Tibial nerve (tissue), 4 donors: ENCODE data around the gene BTG2. TPM values are rescaled to one million over a fixed set of nuclear protein-coding genes. Genes with fewer than 3 reads are reported as not detected.

Experiments used
- DNase-seq, 2 donors: peaks; one replicate each; pipeline ENCODE4 v3.0.0-alpha.2; 2019; ENCODE audit warnings: low spot score in 2 of 2
- H3K27ac ChIP-seq, 4 donors: fragments of 200-600 bp; sonication (generic) in 3 of 4; one replicate each; pipeline ENCODE4 v1.5.1; 2017 to 2019; ENCODE audit warnings: mild to moderate bottlenecking in 1 of 4
- H3K27me3 ChIP-seq, 2 donors: fragments of 200-600 bp; sonication (generic) in 1 of 2; one replicate each; pipeline versions ENCODE4 v1.5.1 to v1.6.0; 2017 to 2019
- H3K36me3 ChIP-seq, 3 donors: fragments of 200-600 bp; sonication (generic); one replicate each; pipeline ENCODE4 v1.5.1; 2018 to 2019
- H3K4me1 ChIP-seq, 4 donors: fragments of 200-600 bp; sonication (generic) in 3 of 4; one replicate each; pipeline ENCODE4 v1.5.1; 2017 to 2019
- H3K4me3 ChIP-seq, 4 donors: fragments of 200-600 bp; sonication (generic) in 3 of 4; one replicate each; pipeline ENCODE4 v1.5.1; 2017 to 2019; ENCODE audit warnings: mild to moderate bottlenecking in 1 of 4, moderate library complexity in 1 of 4
- H3K9me3 ChIP-seq, 4 donors: fragments of 200-600 bp; sonication (generic) in 3 of 4; one replicate each; pipeline ENCODE4 v1.5.1; 2017 to 2019
- CTCF ChIP-seq, 5 experiments: fragments of 200-600 bp in 3 of 5; fragments of 450-650 bp in 2 of 5; sonication (generic) in 3 of 5; IDR thresholded peaks; one replicate each; pipeline ENCODE4 v1.5.1; 2016 to 2019; ENCODE audit warnings: antibody characterized with exemption in 5 of 5, mild to moderate bottlenecking in 3 of 5, moderate library complexity in 2 of 5
- EP300 ChIP-seq, 2 donors: sonication (generic); formaldehyde crosslinking; IDR thresholded peaks; one replicate each; pipeline ENCODE4 v1.6.1; 2017; ENCODE audit warnings: antibody characterized with exemption in 2 of 2, mild to moderate bottlenecking in 1 of 2
- POLR2A ChIP-seq, 2 donors: fragments of 450-650 bp; IDR thresholded peaks; one replicate each; pipeline ENCODE4 v1.6.1; 2017; ENCODE audit warnings: antibody characterized with exemption in 2 of 2, mild to moderate bottlenecking in 2 of 2, moderate library complexity in 2 of 2
- WGBS, 2 donors: methylation state at CpG; one replicate each; pipeline ENCODE4 v1.1.5; 2018; 5-methylcytosine and 5-hydroxymethylcytosine counted together
- small RNA-seq: library from RNA; depleted of rRNA; stranded (forward); fragments of <200 nt; gene quantifications from one replicate; pipeline ENCODE3, GENCODE V24; 2016
- total RNA-seq, 4 donors: library from RNA; depleted of rRNA; stranded (reverse); fragments of >200 nt; gene quantifications; one replicate each; pipeline ENCODE4 v1.1.0, GENCODE V29; 2016

Gene BTG2
- total RNA-seq, 4 donors from 2014 or later: 153 to 208 (median 177) TPM

- 2 to 11% methylated on average over 17 of the region's 17 CpGs for WGBS, 2 donors
- H3K9me3 ChIP-seq: no peaks in the 10 kb centered on the region
- TF ChIP-seq EP300 (IDR thresholded peaks at IDR 0.05): peak in 1 of 2 donors; percentile 78
- peak; percentile 22 to 43 for TF ChIP-seq POLR2A (IDR thresholded peaks at IDR 0.05)
- no peak for TF ChIP-seq CTCF (IDR thresholded peaks at IDR 0.05)
- peak; percentile 48 to 72 for DNase-seq
- peak within 1 kb of the TSS in 3 of 4 donors; percentile 14 to 48 (median 27) for H3K4me3 ChIP-seq
- no peaks in the 10 kb centered on the region for H3K36me3 ChIP-seq
- no peaks in the 10 kb centered on the region for H3K27me3 ChIP-seq
- peak within 1 kb of the TSS; percentile 47 to 89 (median 77) for H3K27ac ChIP-seq
- H3K4me1 ChIP-seq: peaks cover 0 to 51% (median 12%) of the 10 kb centered on the region in 4 donors
These were observed 45.8 kb downstream of the BTG2 start, which contains the start of gene FMOD for GRCh38 chr1:203351037-203351625. Gene FMOD (minus strand): TSS chr1:203351122. CDS start chr1:203348270, 2,852 bp downstream.

DNA sequence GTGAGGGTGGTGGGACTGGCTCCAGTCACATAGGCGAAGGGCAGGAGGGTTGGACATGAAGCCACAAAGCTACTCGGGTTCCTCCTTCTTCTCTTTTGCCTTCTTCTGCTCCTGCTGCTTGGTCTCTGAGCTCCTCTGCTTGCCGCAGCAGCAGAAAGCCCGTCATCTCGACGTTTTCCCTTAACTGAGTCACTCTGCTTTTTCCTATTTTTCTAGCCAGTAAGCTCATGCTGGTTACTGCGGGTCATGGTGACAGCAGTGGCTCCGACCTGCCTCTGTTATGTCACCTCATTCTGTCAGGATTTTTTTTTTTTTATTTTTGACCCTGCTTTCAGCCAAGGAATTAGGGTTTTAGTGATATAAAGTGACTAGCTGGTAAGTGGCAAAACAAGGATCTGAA is 48.2 kb downstream of the BTG2 start:
- Histone ChIP-seq H3K27me3 (no peaks in the 10 kb centered on the region), H3K27ac (peak overlapping the region in 1 of 4 donors; percentile 71), H3K4me3 (no peak overlapping the region), H3K36me3 (no peaks in the 10 kb centered on the region), H3K4me1 (peaks cover 0 to 36% (median 12%) of the 10 kb centered on the region in 4 donors), H3K9me3 (no peaks in the 10 kb centered on the region)
- WGBS, 2 donors: 74 to 78% methylated on average over 8 of the region's 8 CpGs
- TF ChIP-seq CTCF (IDR thresholded peaks at IDR 0.05) (no peak), POLR2A (IDR thresholded peaks at IDR 0.05) (no peak), EP300 (IDR thresholded peaks at IDR 0.05) (no peak)
- no peak for DNase-seq

DNA sequence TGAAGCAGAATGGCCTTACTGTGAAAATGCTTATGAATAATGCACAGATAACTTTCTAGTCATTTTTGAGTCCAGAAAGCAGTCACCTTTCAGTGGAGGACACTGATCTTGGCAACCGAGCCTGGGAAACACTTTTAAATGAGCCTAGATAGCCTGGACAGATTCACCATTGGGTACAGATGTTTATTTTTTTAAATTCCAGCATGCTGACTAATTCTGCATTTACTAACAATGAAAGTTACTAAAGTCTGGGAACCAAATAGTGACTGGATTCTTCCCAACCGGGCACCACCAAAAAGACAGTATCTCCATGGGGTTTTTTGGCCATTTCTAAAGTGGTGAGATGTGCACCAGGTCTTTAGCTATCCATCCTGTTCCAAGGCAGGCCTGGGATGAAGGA is 48.9 kb downstream of the BTG2 start:
- no peaks in the 10 kb centered on the region for H3K9me3 ChIP-seq
- H3K27me3 ChIP-seq: no peaks in the 10 kb centered on the region
- peaks cover 0 to 36% (median 11%) of the 10 kb centered on the region in 4 donors for H3K4me1 ChIP-seq
- no peaks in the 10 kb centered on the region for H3K36me3 ChIP-seq
- peak overlapping the region in 2 of 4 donors; percentile 29 to 71 for H3K27ac ChIP-seq
- no peak for DNase-seq
- no peak overlapping the region for H3K4me3 ChIP-seq
- TF ChIP-seq POLR2A (IDR thresholded peaks at IDR 0.05) (no peak), EP300 (IDR thresholded peaks at IDR 0.05) (no peak), CTCF (IDR thresholded peaks at IDR 0.05) (no peak)
- WGBS, 2 donors: 22 to 32% methylated on average over 2 of the region's 2 CpGs

DNA sequence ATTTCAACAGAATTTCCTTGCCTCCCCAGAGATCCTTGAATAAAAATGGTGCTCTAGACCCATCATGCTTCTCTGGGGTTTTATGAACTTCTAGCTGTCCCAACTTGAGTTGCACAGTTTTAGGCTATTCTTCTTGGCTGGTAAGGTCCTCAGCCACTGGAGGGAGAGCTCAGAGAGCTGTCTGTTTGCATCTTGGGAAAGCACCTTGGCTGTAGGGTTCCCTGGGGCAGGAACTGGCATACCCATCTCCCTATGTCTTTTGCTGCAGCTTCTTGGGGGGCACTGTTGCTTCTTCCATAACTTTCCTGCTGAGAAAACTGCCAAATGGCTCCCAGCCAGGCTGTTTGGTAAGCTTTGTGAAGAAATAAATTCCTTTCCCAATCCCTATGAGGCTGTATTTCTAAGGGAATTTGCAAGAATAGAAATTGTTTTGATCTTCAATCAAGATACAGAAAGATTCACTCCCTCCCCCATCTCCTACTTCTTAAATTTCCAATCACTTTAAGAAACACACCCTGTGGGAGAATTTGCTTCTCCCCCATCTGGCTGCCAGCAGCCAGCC is 53.8 kb downstream of the BTG2 start:
- DNase-seq: peak; percentile 57 to 81
- H3K4me1 ChIP-seq: peaks cover 0 to 22% (median 3%) of the 10 kb centered on the region in 4 donors
- H3K9me3 ChIP-seq: no peaks in the 10 kb centered on the region
- H3K36me3 ChIP-seq: no peaks in the 10 kb centered on the region
- peak overlapping the region in 2 of 4 donors; percentile 20 to 54 for H3K27ac ChIP-seq
- no peaks in the 10 kb centered on the region for H3K27me3 ChIP-seq
- TF ChIP-seq POLR2A (IDR thresholded peaks at IDR 0.05) (no peak), EP300 (IDR thresholded peaks at IDR 0.05) (peak in 1 of 2 donors; percentile 67)
- no peak overlapping the region for H3K4me3 ChIP-seq

Small RNAs within 50 kb of the gene (small RNA-seq; reads per million reads assigned to genes)
- gene AL359837.1 (not detected), gene RNU6-487P (not detected)

Other genes with a start within 250 kb of the BTG2 start
- gene MYOG, start 219.5 kb upstream of the BTG2 start, total RNA-seq: not detected
- gene ADORA1, start 177.8 kb upstream of the BTG2 start, total RNA-seq: 1 to 10 TPM in 2 of 4 donors, under 1 TPM in 2; 0.30 to 2.2 (median 0.96) TPM
- not detected for gene MYBPH, start 129.7 kb upstream of the BTG2 start, total RNA-seq
- gene CHI3L1, start 118.8 kb upstream of the BTG2 start, total RNA-seq: 100 to 1,000 TPM in 1 of 4 donors, 10 to 100 TPM in 1, 1 to 10 TPM in 1, not detected in 1; 5.0 to 150 (median 18.8) TPM
- gene CHIT1, start 75.8 kb upstream of the BTG2 start, total RNA-seq: under 1 TPM in 2 of 4 donors, not detected in 2; 0.39 to 0.42 TPM
- gene FMOD, start 45.6 kb downstream of the BTG2 start, total RNA-seq: 100 to 1,000 TPM in 2 of 4 donors, 10 to 100 TPM in 2; 73.9 to 203 (median 102) TPM
- 100 to 1,000 TPM; 108 to 291 (median 153) TPM for gene PRELP, start 170.3 kb downstream of the BTG2 start, total RNA-seq
- not detected for gene OPTC, start 188.6 kb downstream of the BTG2 start, total RNA-seq